Keratinocyte (primary cell): Measurements from ENCODE around the gene SETBP1.

Source experiments
- EZH2 ChIP-seq: IDR thresholded peaks from one replicate; pipeline ENCODE4 v1.6.1; 2012; ENCODE audit warnings: inconsistent platforms, mild to moderate bottlenecking, low read length, moderate library complexity
- TF ChIP-seq, protein P1 (sequence below), 3 experiments: IDR thresholded peaks in 1 of 3; conservative IDR thresholded peaks in 1 of 3; optimal IDR thresholded peaks in 1 of 3; 2 replicates in 2 of 3; 3 replicates in 1 of 3; pipeline versions ENCODE3 to v1.5.1; 2011; ENCODE audit warnings: low read length in 3 of 3, mild to moderate bottlenecking in 3 of 3, moderate library complexity in 2 of 3, control low read depth in 1 of 3, inconsistent platforms in 1 of 3; ENCODE audit not compliant: insufficient read depth in 2 of 3; ENCODE audit errors: extremely low read depth in 1 of 3

DNA sequence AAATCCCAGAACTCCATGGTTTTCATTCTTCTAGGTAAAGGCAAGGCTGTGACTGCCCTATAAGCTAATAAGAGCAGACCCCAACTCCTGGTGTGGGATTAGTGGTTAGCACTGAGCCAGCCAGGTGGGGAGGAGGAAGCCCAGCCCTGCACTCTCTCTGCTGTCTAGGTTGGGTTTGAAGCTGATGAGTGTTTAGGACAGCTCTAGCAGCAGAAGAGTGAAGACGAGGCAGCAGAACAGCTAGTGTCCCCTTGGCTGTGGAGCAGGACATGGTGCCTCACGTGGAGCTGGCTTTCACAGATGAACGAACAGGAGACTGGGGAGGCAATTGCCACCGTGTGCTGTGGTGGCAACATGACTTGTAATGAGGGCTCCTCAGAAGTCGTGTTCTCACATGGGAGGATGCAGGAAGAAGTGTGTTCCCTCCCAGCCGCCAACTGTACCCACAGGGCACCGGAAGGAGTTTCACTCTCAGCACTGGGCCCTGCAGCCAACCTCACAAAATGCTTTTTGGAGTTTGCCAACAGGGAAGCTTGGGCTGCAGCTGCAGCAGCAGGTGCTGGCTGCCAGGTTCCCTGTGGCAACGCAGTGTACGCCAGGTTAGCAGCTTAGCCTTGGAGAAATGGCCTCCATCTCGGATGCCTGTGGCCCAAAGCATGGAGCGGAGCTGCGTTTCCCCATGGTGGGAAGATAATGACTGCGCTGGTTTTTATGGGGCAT is 328.2 kb downstream of the SETBP1 start:
- TF ChIP-seq, protein P1, sequence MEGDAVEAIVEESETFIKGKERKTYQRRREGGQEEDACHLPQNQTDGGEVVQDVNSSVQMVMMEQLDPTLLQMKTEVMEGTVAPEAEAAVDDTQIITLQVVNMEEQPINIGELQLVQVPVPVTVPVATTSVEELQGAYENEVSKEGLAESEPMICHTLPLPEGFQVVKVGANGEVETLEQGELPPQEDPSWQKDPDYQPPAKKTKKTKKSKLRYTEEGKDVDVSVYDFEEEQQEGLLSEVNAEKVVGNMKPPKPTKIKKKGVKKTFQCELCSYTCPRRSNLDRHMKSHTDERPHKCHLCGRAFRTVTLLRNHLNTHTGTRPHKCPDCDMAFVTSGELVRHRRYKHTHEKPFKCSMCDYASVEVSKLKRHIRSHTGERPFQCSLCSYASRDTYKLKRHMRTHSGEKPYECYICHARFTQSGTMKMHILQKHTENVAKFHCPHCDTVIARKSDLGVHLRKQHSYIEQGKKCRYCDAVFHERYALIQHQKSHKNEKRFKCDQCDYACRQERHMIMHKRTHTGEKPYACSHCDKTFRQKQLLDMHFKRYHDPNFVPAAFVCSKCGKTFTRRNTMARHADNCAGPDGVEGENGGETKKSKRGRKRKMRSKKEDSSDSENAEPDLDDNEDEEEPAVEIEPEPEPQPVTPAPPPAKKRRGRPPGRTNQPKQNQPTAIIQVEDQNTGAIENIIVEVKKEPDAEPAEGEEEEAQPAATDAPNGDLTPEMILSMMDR (optimal IDR thresholded peaks at IDR 0.05 in 1 of 3, IDR thresholded peaks at IDR 0.05 in 1 of 3, conservative IDR thresholded peaks at IDR 0.05 in 1 of 3; ENCODE audit: extremely low read depth in 1 of 3, insufficient read depth in 2 of 3, low read length in 3 of 3), result no peak
- TF ChIP-seq EZH2, result no peak
